Mammary epithelial cell (primary cell): ENCODE data around the gene UTP3.
"Not testable (repeated sequence)": the region's sequence is repeated elsewhere in the genome, so short reads cannot be mapped to it uniquely, and the experiment has no call there.

Source experiments
- EZH2 ChIP-seq: IDR thresholded peaks from 2 replicates; pipeline ENCODE4 v1.6.1; 2012; ENCODE audit warnings: low read length, inconsistent platforms, borderline replicate concordance
- TF ChIP-seq, protein P1 (sequence below), 2 donors: IDR thresholded peaks in 1 of 2; conservative IDR thresholded peaks in 1 of 2; 2 replicates each; pipeline ENCODE4 v1.5.1; 2011 to 2012; ENCODE audit warnings: inconsistent platforms in 2 of 2, low read length in 2 of 2, mild to moderate bottlenecking in 2 of 2, control low read depth in 1 of 2, low read depth in 1 of 2; ENCODE audit not compliant: insufficient read depth in 1 of 2; ENCODE audit errors: extremely low read depth in 1 of 2

DNA sequence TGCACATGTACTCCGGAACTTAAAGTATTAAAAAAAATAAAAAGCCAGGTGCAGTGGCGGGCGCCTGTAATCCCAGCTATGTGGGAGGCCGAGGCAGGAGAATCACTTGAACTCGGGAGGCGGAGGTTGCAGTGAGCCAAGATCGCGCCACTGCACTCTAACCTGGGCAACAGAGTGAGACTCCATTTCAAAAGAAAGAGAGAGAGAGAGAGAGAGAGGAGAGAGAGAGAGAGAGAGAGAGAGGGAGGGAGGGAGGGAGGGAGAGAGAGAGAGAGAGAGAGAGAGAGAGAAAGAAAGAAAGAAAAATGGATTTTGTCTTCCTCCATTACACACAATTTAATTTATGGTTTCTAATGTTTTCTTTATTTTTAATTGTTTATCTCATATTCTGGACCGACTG lies 44.5 kb downstream of the UTP3 start:
- TF ChIP-seq, protein P1, sequence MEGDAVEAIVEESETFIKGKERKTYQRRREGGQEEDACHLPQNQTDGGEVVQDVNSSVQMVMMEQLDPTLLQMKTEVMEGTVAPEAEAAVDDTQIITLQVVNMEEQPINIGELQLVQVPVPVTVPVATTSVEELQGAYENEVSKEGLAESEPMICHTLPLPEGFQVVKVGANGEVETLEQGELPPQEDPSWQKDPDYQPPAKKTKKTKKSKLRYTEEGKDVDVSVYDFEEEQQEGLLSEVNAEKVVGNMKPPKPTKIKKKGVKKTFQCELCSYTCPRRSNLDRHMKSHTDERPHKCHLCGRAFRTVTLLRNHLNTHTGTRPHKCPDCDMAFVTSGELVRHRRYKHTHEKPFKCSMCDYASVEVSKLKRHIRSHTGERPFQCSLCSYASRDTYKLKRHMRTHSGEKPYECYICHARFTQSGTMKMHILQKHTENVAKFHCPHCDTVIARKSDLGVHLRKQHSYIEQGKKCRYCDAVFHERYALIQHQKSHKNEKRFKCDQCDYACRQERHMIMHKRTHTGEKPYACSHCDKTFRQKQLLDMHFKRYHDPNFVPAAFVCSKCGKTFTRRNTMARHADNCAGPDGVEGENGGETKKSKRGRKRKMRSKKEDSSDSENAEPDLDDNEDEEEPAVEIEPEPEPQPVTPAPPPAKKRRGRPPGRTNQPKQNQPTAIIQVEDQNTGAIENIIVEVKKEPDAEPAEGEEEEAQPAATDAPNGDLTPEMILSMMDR (conservative IDR thresholded peaks at IDR 0.05 in 1 of 2, IDR thresholded peaks at IDR 0.05 in 1 of 2; ENCODE audit: extremely low read depth in 1 of 2, insufficient read depth in 1 of 2, low read depth in 1 of 2, low read length in 2 of 2), result not testable (repeated sequence)
- TF ChIP-seq EZH2, result not testable (repeated sequence)
